ENCODE results near the gene HIVEP3.

HIVEP3 gene

DNA sequence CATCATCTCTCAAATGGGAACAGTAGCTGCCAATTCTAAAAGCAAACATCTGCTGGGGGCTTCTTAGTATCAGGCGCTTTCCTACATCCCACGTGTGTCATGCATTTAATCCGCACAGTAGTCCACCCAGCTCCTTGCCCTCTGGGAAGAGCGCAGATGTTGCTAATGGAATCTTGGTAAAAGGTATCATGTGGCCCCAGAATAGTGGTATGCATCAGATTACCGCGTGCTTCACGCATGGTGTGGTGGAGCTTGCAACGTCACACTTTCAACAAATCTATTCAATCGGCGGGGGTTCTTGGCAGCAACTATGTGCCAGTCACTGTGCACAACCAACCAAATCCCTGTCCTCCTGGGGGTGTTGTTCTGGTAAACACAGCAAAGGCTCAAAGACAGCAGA lies 141.0 kb downstream of the HIVEP3 start:
- Histone ChIP-seq H3K4me1 (ENCODE audit: low read depth, poor library complexity, severe bottlenecking) (no peaks in the 10 kb centered on the region), H3K27ac (no peak overlapping the region), H3K79me2 (ENCODE audit: insufficient read depth, low read depth) (no peaks in the 10 kb centered on the region)

DNA sequence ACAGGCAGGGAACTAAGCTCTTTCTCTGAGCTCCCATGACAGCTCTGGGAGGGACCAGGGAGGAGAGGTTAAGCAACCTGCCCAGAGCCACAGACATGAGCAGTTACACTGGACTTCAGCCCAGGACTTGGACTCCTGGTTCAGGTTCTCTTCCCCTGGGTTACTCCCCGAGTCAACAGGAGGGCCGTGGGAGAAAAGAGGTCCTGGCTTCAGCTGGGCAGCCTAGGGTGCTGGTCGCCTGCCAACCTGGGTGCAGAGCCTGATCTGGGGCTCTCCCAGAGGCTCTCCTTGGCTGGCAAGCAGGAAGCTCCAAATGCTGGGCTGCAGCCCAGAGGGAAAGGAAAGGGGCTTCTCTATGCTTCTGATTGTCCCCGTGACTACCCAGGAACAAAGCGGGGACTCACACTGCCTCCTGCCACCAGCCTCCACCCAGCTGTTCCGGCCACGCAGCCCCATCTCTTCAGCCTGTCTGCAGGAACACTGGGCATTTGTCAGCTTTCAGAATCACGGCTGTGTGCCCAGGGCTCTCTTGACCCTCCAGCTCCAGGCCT lies 141.8 kb downstream of the HIVEP3 start:
- H3K4me1 ChIP-seq (ENCODE audit: low read depth, poor library complexity, severe bottlenecking), result no peaks in the 10 kb centered on the region
- H3K4me2 ChIP-seq, result no peak overlapping the region
- no peak overlapping the region for H3K27ac ChIP-seq
- no peaks in the 10 kb centered on the region for H3K36me3 ChIP-seq (ENCODE audit: insufficient read depth)
- H4K20me1 ChIP-seq (ENCODE audit: insufficient read depth), result no peaks in the 10 kb centered on the region
- H3K79me2 ChIP-seq (ENCODE audit: insufficient read depth, low read depth), result no peaks in the 10 kb centered on the region
- no peaks in the 10 kb centered on the region for H3K27me3 ChIP-seq (ENCODE audit: insufficient read depth, low read depth)
- H2AFZ ChIP-seq (ENCODE audit: low read depth), result no peak overlapping the region
- TF ChIP-seq, protein P1, sequence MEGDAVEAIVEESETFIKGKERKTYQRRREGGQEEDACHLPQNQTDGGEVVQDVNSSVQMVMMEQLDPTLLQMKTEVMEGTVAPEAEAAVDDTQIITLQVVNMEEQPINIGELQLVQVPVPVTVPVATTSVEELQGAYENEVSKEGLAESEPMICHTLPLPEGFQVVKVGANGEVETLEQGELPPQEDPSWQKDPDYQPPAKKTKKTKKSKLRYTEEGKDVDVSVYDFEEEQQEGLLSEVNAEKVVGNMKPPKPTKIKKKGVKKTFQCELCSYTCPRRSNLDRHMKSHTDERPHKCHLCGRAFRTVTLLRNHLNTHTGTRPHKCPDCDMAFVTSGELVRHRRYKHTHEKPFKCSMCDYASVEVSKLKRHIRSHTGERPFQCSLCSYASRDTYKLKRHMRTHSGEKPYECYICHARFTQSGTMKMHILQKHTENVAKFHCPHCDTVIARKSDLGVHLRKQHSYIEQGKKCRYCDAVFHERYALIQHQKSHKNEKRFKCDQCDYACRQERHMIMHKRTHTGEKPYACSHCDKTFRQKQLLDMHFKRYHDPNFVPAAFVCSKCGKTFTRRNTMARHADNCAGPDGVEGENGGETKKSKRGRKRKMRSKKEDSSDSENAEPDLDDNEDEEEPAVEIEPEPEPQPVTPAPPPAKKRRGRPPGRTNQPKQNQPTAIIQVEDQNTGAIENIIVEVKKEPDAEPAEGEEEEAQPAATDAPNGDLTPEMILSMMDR (conservative IDR thresholded peaks at IDR 0.05; ENCODE audit: low read depth, low read length), result no peak
- H3K4me3 ChIP-seq (IDR thresholded peaks at IDR 0.05; ENCODE audit: insufficient read depth, low read depth, low read length), result no peak overlapping the region
- no peak overlapping the region for H3K9ac ChIP-seq

More for the DNA sequence above, 141.0 kb downstream of the HIVEP3 start:
- no peak overlapping the region for H3K4me3 ChIP-seq (IDR thresholded peaks at IDR 0.05; ENCODE audit: insufficient read depth, low read depth, low read length)
- H4K20me1 ChIP-seq (ENCODE audit: insufficient read depth), result no peaks in the 10 kb centered on the region
- H3K9ac ChIP-seq, result no peak overlapping the region
- H3K36me3 ChIP-seq (ENCODE audit: insufficient read depth), result no peaks in the 10 kb centered on the region
- no peaks in the 10 kb centered on the region for H3K27me3 ChIP-seq (ENCODE audit: insufficient read depth, low read depth)
- H2AFZ ChIP-seq (ENCODE audit: low read depth), result no peak overlapping the region
- H3K4me2 ChIP-seq, result no peak overlapping the region
- TF ChIP-seq, protein P1 (conservative IDR thresholded peaks at IDR 0.05; ENCODE audit: low read depth, low read length), result no peak

DNA sequence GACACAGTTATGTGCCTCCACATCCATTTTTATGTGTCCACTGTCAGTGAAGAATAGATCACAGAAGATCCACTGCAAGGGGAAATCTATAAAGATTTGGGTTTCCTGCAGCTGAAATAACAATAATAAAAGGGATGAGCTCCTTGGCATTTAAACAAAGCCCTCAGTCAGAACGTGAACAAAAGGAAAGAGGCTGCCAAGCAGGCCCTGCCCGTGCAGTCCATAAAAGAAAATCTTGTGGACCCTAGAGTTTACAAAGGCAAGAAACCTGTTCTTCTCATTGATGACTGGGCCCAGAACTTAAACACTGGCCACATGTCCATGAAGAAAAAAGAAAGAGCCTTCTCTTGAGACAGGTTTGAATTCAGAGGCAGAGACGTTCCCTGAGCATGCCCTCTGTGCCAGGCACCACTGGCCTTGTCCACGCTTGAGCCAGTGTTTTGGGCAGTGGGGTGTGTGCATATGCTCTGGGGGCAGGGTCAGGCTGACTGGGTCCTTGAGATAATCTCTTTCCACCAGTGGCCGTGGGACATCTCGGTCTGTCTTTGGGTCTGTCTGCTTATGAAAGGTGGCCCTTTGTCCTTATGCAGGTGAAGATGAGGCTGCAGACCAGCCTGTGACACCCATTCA lies 142.7 kb downstream of the HIVEP3 start:
- TF ChIP-seq, protein P1 (conservative IDR thresholded peaks at IDR 0.05; ENCODE audit: low read depth, low read length), result no peak
- no peaks in the 10 kb centered on the region for H3K36me3 ChIP-seq (ENCODE audit: insufficient read depth)
- no peaks in the 10 kb centered on the region for H4K20me1 ChIP-seq (ENCODE audit: insufficient read depth)
- no peak overlapping the region for H2AFZ ChIP-seq (ENCODE audit: low read depth)
- no peak overlapping the region for H3K4me3 ChIP-seq (IDR thresholded peaks at IDR 0.05; ENCODE audit: insufficient read depth, low read depth, low read length)
- no peaks in the 10 kb centered on the region for H3K79me2 ChIP-seq (ENCODE audit: insufficient read depth, low read depth)
- H3K27ac ChIP-seq, result no peak overlapping the region
- H3K27me3 ChIP-seq (ENCODE audit: insufficient read depth, low read depth), result no peaks in the 10 kb centered on the region
- H3K4me2 ChIP-seq, result no peak overlapping the region
- no peak overlapping the region for H3K9ac ChIP-seq
- no peaks in the 10 kb centered on the region for H3K4me1 ChIP-seq (ENCODE audit: low read depth, poor library complexity, severe bottlenecking)

DNA sequence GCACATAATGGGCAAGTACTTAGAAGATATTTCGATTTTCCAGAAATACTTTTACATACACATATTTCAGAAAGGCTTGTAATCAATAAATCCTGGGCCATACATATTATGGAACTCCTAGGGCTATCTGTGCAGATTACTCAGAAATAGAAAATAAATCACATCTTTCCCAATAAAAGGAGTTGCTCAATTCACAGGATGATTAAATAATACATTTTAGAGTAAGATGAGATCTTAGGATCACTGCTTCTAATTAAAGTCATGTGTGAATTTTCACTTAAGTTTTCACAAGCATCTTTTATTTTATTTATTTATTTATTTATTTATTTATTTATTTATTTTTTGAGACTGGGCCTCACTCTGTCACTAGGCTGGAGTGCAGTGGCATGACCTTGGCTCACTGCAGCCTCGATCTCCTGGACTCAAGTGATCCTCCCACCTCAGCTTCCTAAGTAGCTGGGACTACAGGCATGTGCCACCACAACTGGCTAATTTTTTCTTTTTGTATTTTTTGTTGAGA lies 144.2 kb downstream of the HIVEP3 start:
- Histone ChIP-seq H3K36me3 (ENCODE audit: insufficient read depth) (no peaks in the 10 kb centered on the region), H3K4me1 (ENCODE audit: low read depth, poor library complexity, severe bottlenecking) (no peaks in the 10 kb centered on the region), H2AFZ (ENCODE audit: low read depth) (no peak overlapping the region), H3K4me3 (IDR thresholded peaks at IDR 0.05; ENCODE audit: insufficient read depth, low read depth, low read length) (no peak overlapping the region), H3K9ac (no peak overlapping the region), H3K79me2 (ENCODE audit: insufficient read depth, low read depth) (no peaks in the 10 kb centered on the region), H3K4me2 (no peak overlapping the region), H3K27ac (no peak overlapping the region), H3K27me3 (ENCODE audit: insufficient read depth, low read depth) (no peaks in the 10 kb centered on the region), H4K20me1 (ENCODE audit: insufficient read depth) (no peaks in the 10 kb centered on the region)
- TF ChIP-seq, protein P1 (conservative IDR thresholded peaks at IDR 0.05; ENCODE audit: low read depth, low read length), result no peak

Data from KMS-11 (cell line).